Neural progenitor cell (in vitro differentiated cells): ENCODE results near the gene ITGAL.
"Not testable (repeated sequence)": the region's sequence is repeated elsewhere in the genome, so short reads cannot be mapped to it uniquely, and the experiment has no call there.

Source experiments
- CTCF ChIP-seq: fragments of 200-600 bp; sonication (generic); IDR thresholded peaks from 2 replicates; pipeline ENCODE4 v1.5.1; 2017; ENCODE audit warnings: antibody characterized with exemption, mild to moderate bottlenecking
- EZH2 ChIP-seq: fragments of 200-600 bp; sonication (generic); IDR thresholded peaks from 2 replicates; pipeline ENCODE4 v1.6.1; 2017; ENCODE audit warnings: antibody characterized with exemption, mild to moderate bottlenecking, moderate library complexity

- not testable (repeated sequence) for TF ChIP-seq CTCF, EZH2
Observed at GRCh38 chr16:30540916-30541464, 68.4 kb downstream of the ITGAL start.
